Endothelial cell of umbilical vein (primary cell): ENCODE measurements around the gene TRAF3. TPM values are rescaled to one million over a fixed set of nuclear protein-coding genes. Genes with fewer than 3 reads are reported as not detected.

Source experiments
- BruUV-seq: library from RNA; stranded (reverse); fragments of 400-500 nt; replicated peaks from 2 replicates; lab custom pipeline; 2021; lab: Mats Ljungman, UMichigan
- CTCF ChIA-PET: fragments of 300-600, 350-600 bp; sonication (Branson Sonifier 250); formaldehyde crosslinking; loops from one replicate; lab custom pipeline; 2021; ENCODE audit warnings: antibody characterized with exemption, inconsistent platforms; lab: Charles Lee
- POLR2A ChIA-PET: fragments of 300-600, 350-600 bp; sonication (Branson Sonifier 250); formaldehyde crosslinking; loops from one replicate; lab custom pipeline; 2021; ENCODE audit warnings: antibody characterized with exemption, inconsistent platforms; lab: Charles Lee
- DNase-seq: peaks from one replicate; pipeline ENCODE4 v3.0.0-alpha.2; 2011; ENCODE audit warnings: low read depth, low spot score
- FAIRE-seq: peaks from 2 replicates; lab custom pipeline; 2011; peaks lifted over from hg19 to GRCh38; lab: Jason Lieb, UNC
- H2AFZ ChIP-seq: 2 replicates; pipeline ENCODE4 v1.6.0; 2012; ENCODE audit warnings: low read depth, low read length, control low read depth, inconsistent platforms
- H3K27ac ChIP-seq: 2 replicates; pipeline ENCODE4 v1.5.1; 2011; ENCODE audit warnings: low read depth, mild to moderate bottlenecking, control low read depth, low read length, moderate library complexity; ENCODE audit not compliant: insufficient read depth
- H3K27me3 ChIP-seq, 2 experiments: 2 replicates each; pipeline versions ENCODE4 v1.6.0 to v1.6.1; 2011; ENCODE audit warnings: low read length in 2 of 2, mixed read lengths in 1 of 2; ENCODE audit not compliant: control insufficient read depth in 2 of 2, insufficient read depth in 2 of 2
- H3K36me3 ChIP-seq, 2 experiments: 2 replicates in 1 of 2; 3 replicates in 1 of 2; pipeline ENCODE4 v1.5.1; 2011; ENCODE audit warnings: low read length in 2 of 2, mild to moderate bottlenecking in 1 of 2, moderate library complexity in 1 of 2; ENCODE audit not compliant: control insufficient read depth in 2 of 2, insufficient read depth in 2 of 2; ENCODE audit errors: extremely low read depth in 1 of 2
- H3K4me1 ChIP-seq: 3 replicates; pipeline ENCODE4 v1.5.1; 2011; ENCODE audit warnings: mild to moderate bottlenecking, low read length; ENCODE audit not compliant: control insufficient read depth, insufficient read depth; ENCODE audit errors: extremely low read depth
- H3K4me2 ChIP-seq: 2 replicates; pipeline ENCODE4 v1.6.1; 2011; ENCODE audit warnings: low read length, control low read depth, mixed read lengths; ENCODE audit not compliant: insufficient read depth
- H3K4me3 ChIP-seq, 3 experiments: fragments of 200-600 bp in 1 of 3; sonication (generic), shearing (Covaris generic) in 1 of 3; replicated peaks in 1 of 3; 2 replicates each; pipeline ENCODE4 v1.5.1; 2011 to 2016; ENCODE audit warnings: control low read depth in 3 of 3, low read length in 3 of 3, mild to moderate bottlenecking in 2 of 3, inconsistent platforms in 1 of 3, low read depth in 1 of 3, moderate library complexity in 1 of 3; ENCODE audit not compliant: insufficient read depth in 1 of 3
- H3K79me2 ChIP-seq: 2 replicates; pipeline ENCODE4 v1.6.0; 2012; ENCODE audit warnings: low read length, inconsistent platforms; ENCODE audit not compliant: control insufficient read depth, insufficient read depth
- H3K9ac ChIP-seq: replicated peaks from 2 replicates; pipeline ENCODE3; 2011; ENCODE audit warnings: low read length, control low read depth; ENCODE audit not compliant: insufficient read depth; ENCODE audit errors: extremely low read depth
- H3K9me1 ChIP-seq: replicated peaks from 3 replicates; pipeline ENCODE4 v1.6.0; 2011; ENCODE audit warnings: mild to moderate bottlenecking, low read length; ENCODE audit not compliant: control insufficient read depth, insufficient read depth; ENCODE audit errors: extremely low read depth
- H3K9me3 ChIP-seq: replicated peaks from 2 replicates; pipeline ENCODE4 v1.5.1; 2012; ENCODE audit warnings: low read length, inconsistent platforms; ENCODE audit not compliant: control insufficient read depth, insufficient read depth
- H4K20me1 ChIP-seq: replicated peaks from 2 replicates; pipeline ENCODE3; 2011; ENCODE audit warnings: mild to moderate bottlenecking, low read length; ENCODE audit not compliant: control insufficient read depth, insufficient read depth; ENCODE audit errors: extremely low read depth
- CTCF ChIP-seq, 2 donors: IDR thresholded peaks; 1 replicate in 1 of 2; 2 replicates in 1 of 2; pipeline ENCODE4 v1.5.1; 2011; ENCODE audit warnings: low read length in 2 of 2, mild to moderate bottlenecking in 2 of 2, moderate library complexity in 2 of 2, control low read depth in 1 of 2, inconsistent platforms in 1 of 2, low read depth in 1 of 2; ENCODE audit not compliant: insufficient read depth in 1 of 2; ENCODE audit errors: extremely low read depth in 1 of 2
- EZH2 ChIP-seq: IDR thresholded peaks from 2 replicates; pipeline ENCODE4 v1.6.1; 2012; ENCODE audit warnings: borderline replicate concordance, low read depth, mild to moderate bottlenecking, moderate library complexity, low read length, inconsistent platforms; ENCODE audit not compliant: severe bottlenecking
- FOS ChIP-seq: IDR thresholded peaks from 2 replicates; pipeline ENCODE4 v1.6.1; 2011; ENCODE audit warnings: mild to moderate bottlenecking, low read length, moderate library complexity, borderline replicate concordance; ENCODE audit not compliant: insufficient read depth
- GATA2 ChIP-seq: IDR thresholded peaks from 2 replicates; pipeline ENCODE4 v1.7.0; 2011; ENCODE audit warnings: low read depth, mild to moderate bottlenecking, moderate library complexity, mixed read lengths, low read length; ENCODE audit not compliant: insufficient read length, insufficient read depth
- JUN ChIP-seq: IDR thresholded peaks from 2 replicates; pipeline ENCODE4 v1.6.1; 2011; ENCODE audit warnings: borderline replicate concordance, low read depth; ENCODE audit not compliant: insufficient read length, insufficient read depth
- MYC ChIP-seq: IDR thresholded peaks from one replicate; pipeline ENCODE4 v1.6.1; 2011; ENCODE audit warnings: mild to moderate bottlenecking, low read depth, low read length
- POLR2A ChIP-seq: IDR thresholded peaks from 2 replicates; pipeline ENCODE4 v1.6.1; 2012; ENCODE audit warnings: low read depth, mild to moderate bottlenecking, control low read depth, low read length
- POLR2AphosphoS5 ChIP-seq: IDR thresholded peaks from 2 replicates; pipeline ENCODE4 v1.6.1; 2012; ENCODE audit warnings: low read depth, mild to moderate bottlenecking, control low read depth, low read length, moderate library complexity; ENCODE audit not compliant: insufficient read depth
- dilution Hi-C: fragments of 300-500 bp; cut with MboI; formaldehyde crosslinking; loops from one replicate; pipeline ENCODE4 v1.15.0; 2019; ENCODE audit warnings: low sequenced_read_pairs; ENCODE audit not compliant: extremely low pct_ligation_motif_present
- intact Hi-C: fragments of 100-400 bp; cut with micrococcal nuclease; formaldehyde crosslinking; loops from one replicate; pipeline ENCODE4 v1.10.0; 2022
- polyA plus RNA-seq, 4 experiments: library from polyadenylated mRNA; depleted of rRNA in 3 of 4; stranded (reverse) in 3 of 4; unstranded in 1 of 4; fragments of >200 nt; gene quantifications; 2 replicates each; pipeline versions ENCODE4 v1.2.1 to v1.2.3, GENCODE V29; 2011 to 2012; ENCODE audit warnings: missing spikeins in 1 of 4
- total RNA-seq: library from RNA; stranded (reverse); gene quantifications from 2 replicates; pipeline ENCODE4 v1.2.3, GENCODE V29; 2021
- TF ChIP-seq, protein P1 (sequence below): IDR thresholded peaks from 2 replicates; pipeline ENCODE4 v1.6.1; 2011; ENCODE audit not compliant: insufficient read depth, insufficient read length

TRAF3 gene
- total and polyA plus RNA-seq, 2 donors (not counting 3 experiments of a cell fraction or from before 2014, with no cell fraction given): 14.4 to 27.6 TPM

DNA sequence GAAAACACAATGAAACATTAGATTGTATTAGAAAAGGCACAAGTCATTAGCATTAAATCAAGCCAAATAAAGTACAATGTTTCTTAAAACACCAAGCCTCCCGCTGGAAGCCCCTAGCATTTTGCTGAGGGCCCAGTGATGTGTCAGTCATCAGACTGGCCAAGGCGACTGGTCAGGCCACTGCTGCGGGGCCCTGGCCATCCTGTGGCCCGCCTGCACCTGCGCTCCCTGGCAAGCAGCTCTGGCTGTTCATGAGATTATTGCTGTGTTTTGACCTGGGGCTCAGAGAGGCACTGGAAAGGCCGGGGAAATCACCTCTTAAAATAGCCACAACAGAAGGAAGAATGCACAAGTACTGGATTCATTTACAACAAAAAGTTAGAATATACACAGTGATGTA, 121.0 kb downstream of the TRAF3 start:
- no peak for DNase-seq
- TF ChIP-seq CTCF (IDR thresholded peaks at IDR 0.05; ENCODE audit: extremely low read depth in 1 of 2, insufficient read depth in 1 of 2, low read depth in 1 of 2, low read length in 2 of 2) (no peak), FOS (no peak), MYC (no peak), POLR2A (no peak)
- Histone ChIP-seq H2AFZ (no peak overlapping the region), H3K4me1 (no peaks in the 10 kb centered on the region), H3K27ac (no peak overlapping the region), H3K9me1 (no peaks in the 10 kb centered on the region), H3K36me3 (peaks cover 0 to 6% of the 10 kb centered on the region in 2 experiments), H3K9me3 (no peaks in the 10 kb centered on the region), H3K79me2 (no peaks in the 10 kb centered on the region), H3K27me3 (no peaks in the 10 kb centered on the region), H3K4me3 (no peak overlapping the region), H3K9ac (no peak overlapping the region), H4K20me1 (no peaks in the 10 kb centered on the region), H3K4me2 (no peak overlapping the region)
- intact Hi-C loops (no loop called here), dilution Hi-C loops (no loop called here)
- ChIA-PET CTCF (no interaction called here), POLR2A (no interaction called here)
- no peak for FAIRE-seq
- no TSS peak for BruUV-seq

GRCh38 chr14:102898776-102899515, 121.7 kb downstream of the TRAF3 start:
- Histone ChIP-seq H3K4me2 (no peak overlapping the region), H4K20me1 (no peaks in the 10 kb centered on the region), H3K9ac (no peak overlapping the region), H3K79me2 (no peaks in the 10 kb centered on the region), H3K27ac (no peak overlapping the region), H2AFZ (no peak overlapping the region), H3K9me1 (no peaks in the 10 kb centered on the region), H3K4me1 (no peaks in the 10 kb centered on the region), H3K9me3 (no peaks in the 10 kb centered on the region), H3K4me3 (no peak overlapping the region), H3K36me3 (peaks cover 0 to 5% of the 10 kb centered on the region in 2 experiments), H3K27me3 (no peaks in the 10 kb centered on the region)
- intact Hi-C loops (no loop called here), dilution Hi-C loops (no loop called here)
- DNase-seq (no peak), FAIRE-seq (no peak)
- no TSS peak for BruUV-seq
- ChIA-PET POLR2A (no interaction called here), CTCF (no interaction called here)
- TF ChIP-seq, protein P1, sequence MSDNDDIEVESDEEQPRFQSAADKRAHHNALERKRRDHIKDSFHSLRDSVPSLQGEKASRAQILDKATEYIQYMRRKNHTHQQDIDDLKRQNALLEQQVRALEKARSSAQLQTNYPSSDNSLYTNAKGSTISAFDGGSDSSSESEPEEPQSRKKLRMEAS: no peak
- TF ChIP-seq POLR2A (no peak), EZH2 (no peak), FOS (no peak), JUN (no peak), POLR2AphosphoS5 (no peak), MYC (no peak), GATA2 (no peak), CTCF (IDR thresholded peaks at IDR 0.05; ENCODE audit: extremely low read depth in 1 of 2, insufficient read depth in 1 of 2, low read depth in 1 of 2, low read length in 2 of 2) (no peak)
